Activated CD4-positive, alpha-beta T cell treated with anti-CD3 and anti-CD28 coated beads for 48 hours (primary cell): ENCODE data around the gene VPS16.
A peak's percentile ranks its signal among the peaks of the same experiment; 100 is the strongest.

Experiments
- DNase-seq: peaks from one replicate; pipeline ENCODE4 v3.0.0-alpha.2; 2020

VPS16 gene

DNA sequence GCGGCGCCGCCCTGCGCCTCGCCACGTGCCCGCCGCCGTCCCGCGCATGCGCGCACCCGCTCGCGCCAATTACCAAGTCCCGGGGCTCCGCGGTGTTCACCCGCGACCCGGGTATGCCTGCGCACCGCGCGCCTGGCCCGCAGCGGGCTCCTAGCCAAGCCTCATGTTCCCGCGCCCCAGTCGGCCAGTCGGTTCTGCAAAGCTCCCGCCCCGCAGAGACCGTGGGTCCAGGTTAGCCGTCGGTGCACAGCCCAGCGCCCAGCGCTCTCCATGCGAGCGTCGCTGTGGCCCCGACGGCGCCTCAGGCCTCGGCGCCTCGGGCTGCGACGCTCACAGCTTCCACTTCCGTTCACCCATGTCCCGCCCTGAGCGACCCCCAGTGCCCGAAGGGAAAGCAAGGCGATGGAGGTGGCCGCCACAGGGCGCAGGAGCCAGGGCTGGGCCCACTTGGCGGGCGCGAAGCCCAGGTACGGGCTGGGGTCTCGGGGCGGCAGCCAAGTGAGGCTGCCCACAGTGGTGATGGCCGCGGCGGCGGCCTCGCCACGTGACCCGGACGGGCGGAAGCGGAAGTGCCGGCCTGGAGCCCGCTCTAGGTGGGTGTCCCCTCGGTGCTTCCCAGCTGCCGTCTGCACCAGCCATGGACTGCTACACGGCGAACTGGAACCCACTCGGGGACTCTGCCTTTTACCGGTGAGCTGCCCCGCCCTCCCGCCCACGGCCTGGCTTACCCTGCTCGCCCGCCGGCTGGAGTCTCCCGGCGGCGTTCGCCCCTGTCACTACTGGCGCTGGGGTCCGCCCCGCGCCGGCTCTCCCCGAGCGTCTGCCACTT, at the start of gene VPS16, which contains the start of gene PCED1A:
TSS of gene VPS16 (plus strand) at position 608 of the 829 bp plus-strand sequence. CDS start at position 638, 30 bp downstream.
TSS of gene PCED1A (minus strand) at position 518 of the 829 bp plus-strand sequence. CDS start 743 bp downstream, outside the sequence.
- DNase-seq: peak; percentile 94

DNA sequence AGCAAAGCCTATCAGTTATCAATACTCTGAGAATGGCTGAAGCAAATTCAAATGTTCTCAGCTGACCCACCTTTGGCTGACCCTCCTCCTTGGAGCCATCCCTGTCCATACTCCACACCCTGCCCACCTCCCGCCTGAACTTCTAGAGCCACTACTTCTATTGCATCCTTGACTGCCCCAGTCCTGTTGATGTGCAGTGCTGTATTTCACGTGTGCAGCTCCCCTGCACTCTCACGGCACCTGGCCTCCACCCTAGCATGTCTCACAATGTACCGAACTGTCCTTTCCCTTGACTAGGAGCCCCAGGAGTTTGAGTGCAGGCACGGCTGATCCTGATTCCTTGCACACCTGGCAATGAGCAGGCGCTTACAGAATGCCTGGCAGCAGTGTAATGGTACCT, 47.1 kb upstream of the VPS16 start:
- no peak for DNase-seq

GRCh38 chr20:2794202-2794748, 46.3 kb upstream of the VPS16 start:
- DNase-seq: no peak

DNA sequence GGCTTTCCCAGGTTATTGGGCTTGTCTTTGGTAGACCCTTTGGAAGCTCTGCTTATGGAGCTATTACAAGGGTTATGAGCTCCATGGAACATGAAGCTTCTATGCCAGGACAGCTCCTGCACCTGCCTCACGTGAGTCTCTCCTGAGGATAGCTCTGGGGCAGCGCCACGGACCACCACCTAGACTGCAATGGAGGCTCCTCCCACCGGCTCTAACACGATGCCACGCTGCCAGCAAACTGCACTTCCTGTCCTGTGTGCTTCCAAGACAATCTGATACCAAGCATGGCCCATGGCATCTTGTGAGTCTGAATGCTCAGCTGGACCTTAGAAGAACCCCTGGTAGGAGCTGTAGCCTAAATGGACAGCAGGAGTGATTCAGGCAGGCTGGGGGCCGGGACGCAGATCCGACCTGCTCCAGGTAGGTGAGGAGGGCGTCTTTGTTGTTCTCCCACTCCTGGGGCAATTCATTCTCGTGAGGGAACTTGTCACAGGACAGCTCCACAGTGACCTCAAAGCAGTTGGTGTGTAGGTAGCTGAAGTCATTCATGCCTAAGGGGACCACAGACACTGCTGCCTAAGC, 45.6 kb upstream of the VPS16 start:
- no peak for DNase-seq

GRCh38 chr20:2795451-2795850, 45.1 kb upstream of the VPS16 start:
- no peak for DNase-seq

- no peak for DNase-seq
These were observed 44.4 kb upstream of the VPS16 start for GRCh38 chr20:2796011-2796660.

- DNase-seq: no peak
These were observed 43.2 kb upstream of the VPS16 start for GRCh38 chr20:2797136-2797983.

DNA sequence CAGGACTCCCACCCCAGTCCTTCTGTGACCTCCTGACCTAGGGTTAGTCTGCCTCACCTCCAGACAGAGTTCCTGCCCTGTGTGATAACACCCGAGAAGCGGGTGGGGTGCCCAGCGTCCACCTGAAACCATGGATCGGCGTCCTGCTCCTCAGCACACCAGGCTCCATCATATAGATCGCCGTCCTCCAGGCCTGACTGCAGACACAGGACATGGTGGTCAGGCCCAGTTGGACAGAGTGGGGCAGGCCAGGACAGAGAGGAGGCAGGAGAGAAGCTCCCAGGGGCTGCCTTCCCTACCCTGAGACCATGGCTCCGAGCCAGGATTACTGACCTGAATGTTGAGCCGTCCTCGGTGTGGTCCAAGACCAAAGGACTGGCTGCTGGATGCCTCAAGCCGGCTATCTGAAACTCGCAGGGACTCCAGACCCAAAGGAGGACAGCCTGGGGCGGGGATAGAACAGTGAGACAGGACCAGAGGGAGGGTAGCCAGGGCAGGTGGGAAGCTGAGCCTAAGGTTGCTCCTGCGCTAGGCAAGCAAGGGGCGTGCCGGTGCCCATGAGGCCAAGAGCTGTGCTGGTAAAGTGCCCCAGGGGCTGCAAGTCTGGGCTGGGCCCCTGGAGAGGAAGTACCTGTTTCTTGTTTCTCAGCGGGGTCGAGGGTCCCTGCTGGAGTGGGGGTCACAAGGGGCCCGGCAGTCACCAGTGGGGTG, 42.3 kb upstream of the VPS16 start:
- DNase-seq: no peak

DNA sequence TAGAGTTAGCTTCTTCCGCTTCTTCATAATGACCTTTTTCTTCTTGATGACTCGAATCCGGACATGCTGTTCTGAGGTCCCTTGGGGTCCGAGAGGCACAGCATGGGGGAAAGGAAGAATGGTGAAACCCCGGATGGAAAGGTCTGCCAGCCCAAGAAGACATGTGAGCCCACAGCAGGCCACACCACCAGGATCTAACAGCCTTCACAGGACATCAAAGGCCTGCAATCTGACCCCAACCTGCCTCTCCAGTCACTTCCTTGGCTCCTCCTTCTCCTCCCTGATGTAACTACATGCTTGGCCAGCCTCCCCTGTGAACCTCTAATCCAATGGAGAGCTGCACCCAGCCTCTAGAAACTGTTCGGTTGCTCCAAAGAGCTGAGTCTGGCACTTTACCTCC, 41.7 kb upstream of the VPS16 start:
- DNase-seq: no peak

DNA sequence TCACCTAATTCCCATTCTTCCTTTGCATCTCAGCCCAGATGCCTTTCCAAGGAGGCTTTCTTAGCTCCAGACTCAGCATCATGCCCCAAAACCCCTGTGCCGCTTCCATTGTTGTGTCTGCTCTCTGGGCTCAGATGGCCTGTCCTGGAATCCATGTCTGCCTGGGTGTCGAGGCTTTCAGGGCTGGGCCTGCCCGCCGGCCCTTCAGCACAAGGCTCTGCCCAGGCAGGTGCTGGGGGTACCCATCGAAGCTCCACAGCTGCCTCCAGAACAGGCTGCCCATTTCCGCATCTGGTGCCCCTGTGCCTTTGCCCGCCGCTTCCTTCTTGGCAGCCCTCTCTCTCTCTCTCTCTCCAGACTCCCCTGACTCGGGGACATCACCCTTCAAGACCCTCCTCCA, 41.3 kb upstream of the VPS16 start:
- DNase-seq: no peak

DNA sequence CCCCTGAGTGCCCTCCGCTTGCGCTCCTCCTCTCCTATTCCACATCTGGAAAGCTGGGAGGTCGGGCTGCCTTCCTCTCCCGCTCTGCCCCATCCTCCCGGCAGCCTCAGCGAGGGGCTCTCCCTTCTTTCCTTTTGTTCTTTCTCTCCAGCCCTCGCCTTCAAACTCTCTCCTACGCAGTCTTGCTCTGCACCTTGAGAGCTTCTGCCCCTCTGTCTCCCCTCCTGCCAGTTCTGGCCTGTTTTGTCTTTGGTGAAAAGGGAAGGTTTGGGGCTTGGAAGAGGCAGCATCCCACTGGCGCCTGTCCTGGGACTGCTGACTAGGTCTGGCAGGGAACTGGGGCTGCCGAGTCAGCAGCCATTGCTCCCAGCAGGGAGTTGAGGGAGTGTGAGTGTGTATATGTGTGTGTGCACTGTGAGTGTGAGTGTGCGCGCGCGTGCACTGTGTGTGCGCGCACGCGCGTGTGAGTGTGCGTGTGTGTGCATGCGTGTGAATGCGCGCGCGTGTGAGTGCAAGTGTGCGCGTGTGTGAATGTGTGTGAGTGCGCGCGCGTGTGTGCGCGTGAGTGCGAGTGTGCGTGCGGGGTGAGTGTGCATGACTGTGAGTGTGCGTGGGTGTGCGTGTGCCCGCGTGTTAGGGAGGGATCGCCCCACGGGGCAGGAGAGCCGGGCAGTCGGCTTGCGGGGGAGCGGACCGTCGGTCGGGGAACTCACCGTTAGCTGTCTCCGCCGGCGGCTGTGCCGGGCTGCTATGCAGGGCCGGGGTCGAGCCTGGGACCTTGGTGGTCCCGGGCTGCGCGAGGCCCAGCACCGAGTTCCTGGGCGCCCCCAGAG, 40.6 kb upstream of the VPS16 start:
- peak; percentile 24 for DNase-seq

GRCh38 chr20:2800521-2801285, 39.8 kb upstream of the VPS16 start, which contains the start of gene CPXM1:
CPXM1 (minus strand) TSS chr20:2800627; CDS start chr20:2800572, 55 bp downstream.
- peak; percentile 48 for DNase-seq

DNA sequence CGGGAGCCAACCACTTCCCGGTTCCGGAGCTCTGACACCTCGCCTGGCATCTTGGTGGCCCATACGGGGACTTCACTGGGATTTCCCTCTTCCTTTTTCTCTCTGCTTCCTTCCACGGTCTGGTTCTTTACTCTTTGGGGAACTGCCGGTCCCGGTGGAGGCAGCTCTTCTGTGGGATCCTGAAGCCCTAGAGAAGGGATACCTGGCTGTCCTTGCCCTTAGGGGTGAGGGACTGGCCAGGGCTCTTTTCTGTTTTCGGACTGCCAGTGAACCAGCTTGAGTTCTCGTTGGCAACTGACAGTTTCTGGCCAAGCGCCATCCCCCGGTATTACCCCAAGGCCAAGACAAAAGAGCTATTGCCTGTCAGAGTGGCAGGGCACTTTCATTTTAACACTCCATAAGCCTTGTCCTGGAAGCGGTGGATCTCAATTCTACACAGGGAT, 39.2 kb upstream of the VPS16 start:
- DNase-seq: no peak

GRCh38 chr20:2804041-2804828, 36.3 kb upstream of the VPS16 start:
- no peak for DNase-seq

DNA sequence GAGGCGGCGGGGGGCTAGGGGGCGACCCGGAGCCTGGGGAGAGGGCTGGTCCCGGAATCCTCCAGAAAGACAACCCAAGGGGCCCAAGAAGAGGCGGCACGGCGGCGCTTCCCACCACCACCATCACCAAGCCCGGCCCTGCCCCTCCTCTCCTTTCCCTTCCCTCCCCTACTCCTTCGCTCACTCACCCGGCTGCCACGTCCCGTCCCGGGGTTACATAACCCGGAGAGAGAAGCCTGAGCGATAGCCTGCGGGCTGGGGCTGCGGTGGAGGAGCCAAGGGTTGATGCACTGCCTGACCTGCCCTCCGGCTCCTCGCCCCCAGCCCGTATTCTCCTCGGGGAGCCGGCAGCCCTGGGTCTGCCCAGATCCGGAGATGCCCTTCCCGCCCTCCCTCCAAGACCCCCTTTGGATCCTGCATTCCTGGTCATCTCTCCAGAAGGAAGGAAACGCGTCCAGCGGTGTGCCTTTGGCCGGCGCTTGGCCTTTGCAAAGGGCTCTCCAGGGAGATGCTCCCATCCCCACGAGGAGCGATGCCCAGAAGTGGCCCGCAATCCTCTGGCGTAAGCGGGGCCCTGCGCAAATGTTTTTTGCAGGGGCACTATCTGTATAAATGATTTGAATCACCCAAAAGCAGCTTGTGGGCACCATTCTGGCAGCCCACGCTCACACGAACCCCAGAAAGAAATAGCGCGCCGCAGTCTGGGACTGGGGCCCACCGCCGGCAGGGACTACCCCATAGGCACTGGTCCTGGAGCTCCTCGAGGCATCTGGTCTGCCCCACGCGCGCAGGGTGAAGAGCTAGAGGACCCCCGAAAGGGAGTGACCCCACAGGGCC, 35.5 kb upstream of the VPS16 start:
- DNase-seq: no peak

- DNase-seq: no peak
These were observed 34.7 kb upstream of the VPS16 start for GRCh38 chr20:2805689-2806350.

DNA sequence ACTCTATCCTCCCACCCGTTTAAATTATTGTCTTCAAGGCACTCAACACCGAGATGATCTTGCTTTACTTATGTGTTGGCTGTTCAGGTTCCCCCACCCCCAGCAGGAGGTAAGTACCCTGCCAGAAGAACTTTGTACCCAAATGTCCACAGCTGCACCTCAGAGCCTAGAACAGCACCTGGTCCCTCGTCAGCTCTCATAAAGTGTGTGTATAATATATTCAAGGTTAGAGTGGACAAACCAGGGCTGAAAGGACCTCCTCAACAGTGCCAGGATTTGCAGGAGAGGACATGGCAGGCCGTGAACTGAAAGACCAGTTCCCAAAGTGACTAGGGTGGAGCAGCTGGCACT, 34.2 kb upstream of the VPS16 start:
- no peak for DNase-seq

GRCh38 chr20:2807019-2807418, 33.5 kb upstream of the VPS16 start:
- no peak for DNase-seq
